A549 treated with Hydrocortisone at 1 μM for 4 hours (cell line): ENCODE results near the gene MRPS23. TPM values are rescaled to one million over a fixed set of nuclear protein-coding genes. Genes with fewer than 3 reads are reported as not detected.

Experiments
- total RNA-seq: library from RNA; stranded (reverse); fragments of 200-300 nt; extraction: Qiagen RNA extraction; gene quantifications from 5 replicates; pipeline ENCODE4 v1.2.3, GENCODE V29; 2022

MRPS23 gene
- total RNA-seq, result 172 to 244 TPM (median 180 TPM) in 5 replicates

GRCh38 chr17:57849874-57850754 is at the start of gene MRPS23:
MRPS23 (minus strand) TSS chr17:57850044; CDS start chr17:57850010, 34 bp downstream.

Other genes starting within 250 kb of the MRPS23 start
- gene CCDC182, start 104.7 kb downstream of the MRPS23 start, total RNA-seq, result not detected in 5 replicates
- 51.0 to 59.6 TPM (median 57.2 TPM) in 5 replicates for gene CUEDC1, start 105.4 kb upstream of the MRPS23 start, total RNA-seq
- gene VEZF1, start 138.2 kb upstream of the MRPS23 start, total RNA-seq, result 37.1 to 56.0 TPM (median 48.1 TPM) in 5 replicates
- 214 to 324 TPM (median 239 TPM) in 5 replicates for gene SRSF1, start 157.2 kb upstream of the MRPS23 start, total RNA-seq
- 23.5 to 25.9 TPM (median 24.0 TPM) in 5 replicates for gene DYNLL2, start 233.4 kb upstream of the MRPS23 start, total RNA-seq